WTC11 (cell line): ENCODE data around the gene WBP2. TPM values are rescaled to one million over a fixed set of nuclear protein-coding genes. Genes with fewer than 3 reads are reported as not detected.

ENCODE experiments used
- ATAC-seq: fragments of 200-7000 bp; cut with Tn5 transposase; 2 replicates; pipeline ENCODE4 v1.10.0; 2021; ENCODE audit warnings: mild to moderate bottlenecking, moderate library complexity
- CTCF ChIA-PET: fragments of 300-600 bp; sonication (Branson Sonifier 250); formaldehyde crosslinking; loops from one replicate; lab custom pipeline; 2021; ENCODE audit warnings: antibody characterized with exemption; lab: Charles Lee
- POLR2A ChIA-PET: fragments of 350-600 bp; sonication (Branson Sonifier 250); formaldehyde crosslinking; loops from one replicate; lab custom pipeline; 2021; ENCODE audit warnings: antibody characterized with exemption; lab: Charles Lee
- DNase-seq: peaks from one replicate; pipeline ENCODE4 v3.0.0; 2021; ENCODE audit warnings: low spot score
- H3K27ac Mint-ChIP-seq: 2 replicates; pipeline ENCODE4 v1.8.0; 2021; ENCODE audit warnings: mixed read lengths
- H3K27me3 Mint-ChIP-seq: 2 replicates; pipeline ENCODE4 v1.8.0; 2021; ENCODE audit warnings: low read depth, mild to moderate bottlenecking, moderate library complexity, mixed read lengths
- H3K36me3 Mint-ChIP-seq: 2 replicates; pipeline ENCODE4 v1.8.0; 2021; ENCODE audit warnings: mixed read lengths
- H3K4me1 Mint-ChIP-seq: 2 replicates; pipeline ENCODE4 v1.8.0; 2022; ENCODE audit warnings: mixed read lengths
- H3K4me3 Mint-ChIP-seq: 2 replicates; pipeline ENCODE4 v1.8.0; 2021; ENCODE audit warnings: mild to moderate bottlenecking, moderate library complexity, mixed read lengths
- H3K9me3 Mint-ChIP-seq: 2 replicates; pipeline ENCODE4 v1.8.0; 2021; ENCODE audit warnings: mixed read lengths
- EMX1 ChIP-seq: fragments of 250-450 bp; sonication (Bioruptor Pico); IDR thresholded peaks from 2 replicates; pipeline ENCODE4 v1.8.0; 2021; ENCODE audit warnings: mild to moderate bottlenecking
- GABPB1 ChIP-seq: sonication (generic); formaldehyde crosslinking; IDR thresholded peaks from 2 replicates; pipeline ENCODE4 v1.8.1; 2023; ENCODE audit warnings: mild to moderate bottlenecking, missing genetic modification reagents
- NFATC4 ChIP-seq: fragments of 250-450 bp; sonication (Bioruptor Pico); IDR thresholded peaks from 2 replicates; pipeline ENCODE4 v1.9.0; 2021; ENCODE audit warnings: mild to moderate bottlenecking
- SOX15 ChIP-seq: fragments of 250-450 bp; sonication (Bioruptor Pico); IDR thresholded peaks from 2 replicates; pipeline ENCODE4 v1.9.0; 2021; ENCODE audit warnings: mild to moderate bottlenecking
- TEAD1 ChIP-seq: sonication (generic); formaldehyde crosslinking; IDR thresholded peaks from 2 replicates; pipeline ENCODE4 v1.8.0; 2022; ENCODE audit warnings: mild to moderate bottlenecking, missing genetic modification reagents
- ZBTB21 ChIP-seq: sonication (generic); formaldehyde crosslinking; IDR thresholded peaks from 2 replicates; pipeline ENCODE4 v1.8.1; 2023; ENCODE audit warnings: mild to moderate bottlenecking, missing genetic modification reagents, borderline replicate concordance
- ZNF121 ChIP-seq: sonication (generic); formaldehyde crosslinking; IDR thresholded peaks from 2 replicates; pipeline ENCODE4 v1.8.0; 2023; ENCODE audit warnings: missing genetic modification reagents
- ZNF138 ChIP-seq: sonication (generic); formaldehyde crosslinking; conservative IDR thresholded peaks from 2 replicates; pipeline ENCODE4 v1.8.1; 2022; ENCODE audit warnings: mild to moderate bottlenecking, moderate library complexity, missing genetic modification reagents
- ZNF396 ChIP-seq: fragments of 250-450 bp; sonication (Bioruptor Pico); IDR thresholded peaks from 2 replicates; pipeline ENCODE4 v1.8.0; 2021; ENCODE audit warnings: mild to moderate bottlenecking, moderate library complexity, borderline replicate concordance
- total RNA-seq: library from RNA; stranded (reverse); gene quantifications from 3 replicates; pipeline ENCODE4 v1.2.3, GENCODE V29; 2021
- TF ChIP-seq, protein P1 (sequence below): fragments of 250-450 bp; sonication (Bioruptor Pico); IDR thresholded peaks from 2 replicates; pipeline ENCODE4 v1.9.0; 2021; ENCODE audit warnings: moderate library complexity, mild to moderate bottlenecking, inconsistent platforms, borderline replicate concordance
- TF ChIP-seq, protein P2 (sequence below): sonication (generic); formaldehyde crosslinking; IDR thresholded peaks from 2 replicates; pipeline ENCODE4 v1.8.0; 2023; ENCODE audit warnings: missing genetic modification reagents, mild to moderate bottlenecking, borderline replicate concordance
- TF ChIP-seq, protein P3 (sequence below): sonication (generic); formaldehyde crosslinking; IDR thresholded peaks from 2 replicates; pipeline ENCODE4 v1.8.1; 2023; ENCODE audit warnings: mild to moderate bottlenecking, missing genetic modification reagents
- TF ChIP-seq, protein P4 (sequence below): sonication (generic); formaldehyde crosslinking; IDR thresholded peaks from 2 replicates; pipeline ENCODE4 v1.8.1; 2023; ENCODE audit warnings: mild to moderate bottlenecking, missing genetic modification reagents
- TF ChIP-seq, protein P5 (sequence below): sonication (generic); formaldehyde crosslinking; IDR thresholded peaks from 2 replicates; pipeline ENCODE4 v1.8.1; 2022; ENCODE audit warnings: mild to moderate bottlenecking, missing genetic modification reagents, moderate library complexity, borderline replicate concordance
- TF ChIP-seq, protein P6 (sequence below): sonication (generic); formaldehyde crosslinking; IDR thresholded peaks from 2 replicates; pipeline ENCODE4 v1.8.1; 2022; ENCODE audit warnings: low read depth, mild to moderate bottlenecking, moderate library complexity, missing genetic modification reagents, borderline replicate concordance

WBP2 gene
- total RNA-seq, 1 experiment from 2014 or later = 68.8 TPM

DNA sequence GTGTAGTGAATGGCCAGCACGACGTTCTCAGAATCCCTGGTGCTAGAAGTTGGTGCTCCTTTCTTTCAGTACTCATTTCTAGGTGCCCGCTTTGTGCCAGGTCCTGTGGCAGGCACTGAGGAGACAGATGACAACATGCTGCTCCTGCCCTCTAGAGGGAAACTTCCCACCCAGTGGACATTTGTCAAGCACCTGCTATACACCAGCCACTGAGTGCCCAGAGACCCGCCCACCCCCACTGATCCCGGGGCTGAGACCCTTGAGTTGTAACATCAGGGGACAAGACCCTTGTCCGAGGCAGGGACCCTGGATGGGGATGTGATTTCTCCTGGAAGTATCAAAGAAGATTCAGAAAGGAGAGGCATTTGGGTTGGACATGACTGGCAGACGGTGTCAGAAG is 36.0 kb downstream of the WBP2 start (continued):
- TF ChIP-seq GABPB1 = no peak
- TF ChIP-seq, all 79 proteins: peak for 0

DNA sequence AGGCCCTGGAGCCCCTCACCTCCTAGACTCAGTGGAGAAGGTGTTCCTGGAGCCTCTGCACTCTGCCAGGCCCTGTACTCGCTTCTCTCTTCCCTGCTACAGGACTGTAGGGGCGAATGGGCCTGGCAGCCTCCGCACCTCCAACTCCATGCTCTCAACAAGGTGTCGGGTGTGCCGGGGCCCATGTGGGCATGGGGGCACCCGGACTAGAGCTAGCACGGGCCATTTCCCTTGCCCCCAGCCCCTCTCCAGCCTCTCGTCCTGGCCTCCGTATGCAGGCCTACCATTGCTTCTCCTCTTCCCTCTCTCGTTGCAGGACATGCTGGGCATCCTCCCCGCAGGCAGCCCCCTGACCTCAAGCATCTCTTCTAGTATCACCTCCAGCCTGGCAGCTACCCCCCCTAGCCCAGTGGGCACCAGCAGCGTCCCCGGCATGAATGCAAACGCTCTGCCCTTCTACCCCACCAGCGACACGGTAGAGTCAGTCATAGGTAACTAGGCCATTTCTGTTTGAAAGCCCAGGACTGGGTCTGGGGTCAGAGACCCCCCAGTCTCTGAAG is 36.7 kb downstream of the WBP2 start:
- DNase-seq = no peak
- ChIA-PET CTCF (interaction anchor here (1.0 to 2.5 kb wide), 2 partner anchors 9 to 12 kb away, joined by 4 to 12 read pairs; no protein-coding TSS in a partner anchor), POLR2A (no interaction called here)
- H3K27ac Mint-ChIP-seq = no peak overlapping the region
- H3K4me1 Mint-ChIP-seq = no peaks in the 10 kb centered on the region
- H3K36me3 Mint-ChIP-seq = peaks cover 54% of the 10 kb centered on the region
- no peaks in the 10 kb centered on the region for H3K27me3 Mint-ChIP-seq
- TF ChIP-seq ZNF138 (CRISPR knock-in tag) (no peak), SOX15 (CRISPR knock-in tag) (no peak), ZBTB21 (CRISPR knock-in tag) (no peak), NFATC4 (no peak), TEAD1 (CRISPR knock-in tag) (no peak), ZNF396 (CRISPR knock-in tag) (no peak), ZNF121 (no peak), EMX1 (no peak)
- TF ChIP-seq, protein P1, sequence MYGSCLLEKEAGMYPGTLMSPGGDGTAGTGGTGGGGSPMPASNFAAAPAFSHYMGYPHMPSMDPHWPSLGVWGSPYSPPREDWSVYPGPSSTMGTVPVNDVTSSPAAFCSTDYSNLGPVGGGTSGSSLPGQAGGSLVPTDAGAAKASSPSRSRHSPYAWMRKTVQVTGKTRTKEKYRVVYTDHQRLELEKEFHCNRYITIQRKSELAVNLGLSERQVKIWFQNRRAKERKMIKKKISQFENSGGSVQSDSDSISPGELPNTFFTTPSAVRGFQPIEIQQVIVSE (CRISPR knock-in tag) = no peak
- TF ChIP-seq, protein P2, sequence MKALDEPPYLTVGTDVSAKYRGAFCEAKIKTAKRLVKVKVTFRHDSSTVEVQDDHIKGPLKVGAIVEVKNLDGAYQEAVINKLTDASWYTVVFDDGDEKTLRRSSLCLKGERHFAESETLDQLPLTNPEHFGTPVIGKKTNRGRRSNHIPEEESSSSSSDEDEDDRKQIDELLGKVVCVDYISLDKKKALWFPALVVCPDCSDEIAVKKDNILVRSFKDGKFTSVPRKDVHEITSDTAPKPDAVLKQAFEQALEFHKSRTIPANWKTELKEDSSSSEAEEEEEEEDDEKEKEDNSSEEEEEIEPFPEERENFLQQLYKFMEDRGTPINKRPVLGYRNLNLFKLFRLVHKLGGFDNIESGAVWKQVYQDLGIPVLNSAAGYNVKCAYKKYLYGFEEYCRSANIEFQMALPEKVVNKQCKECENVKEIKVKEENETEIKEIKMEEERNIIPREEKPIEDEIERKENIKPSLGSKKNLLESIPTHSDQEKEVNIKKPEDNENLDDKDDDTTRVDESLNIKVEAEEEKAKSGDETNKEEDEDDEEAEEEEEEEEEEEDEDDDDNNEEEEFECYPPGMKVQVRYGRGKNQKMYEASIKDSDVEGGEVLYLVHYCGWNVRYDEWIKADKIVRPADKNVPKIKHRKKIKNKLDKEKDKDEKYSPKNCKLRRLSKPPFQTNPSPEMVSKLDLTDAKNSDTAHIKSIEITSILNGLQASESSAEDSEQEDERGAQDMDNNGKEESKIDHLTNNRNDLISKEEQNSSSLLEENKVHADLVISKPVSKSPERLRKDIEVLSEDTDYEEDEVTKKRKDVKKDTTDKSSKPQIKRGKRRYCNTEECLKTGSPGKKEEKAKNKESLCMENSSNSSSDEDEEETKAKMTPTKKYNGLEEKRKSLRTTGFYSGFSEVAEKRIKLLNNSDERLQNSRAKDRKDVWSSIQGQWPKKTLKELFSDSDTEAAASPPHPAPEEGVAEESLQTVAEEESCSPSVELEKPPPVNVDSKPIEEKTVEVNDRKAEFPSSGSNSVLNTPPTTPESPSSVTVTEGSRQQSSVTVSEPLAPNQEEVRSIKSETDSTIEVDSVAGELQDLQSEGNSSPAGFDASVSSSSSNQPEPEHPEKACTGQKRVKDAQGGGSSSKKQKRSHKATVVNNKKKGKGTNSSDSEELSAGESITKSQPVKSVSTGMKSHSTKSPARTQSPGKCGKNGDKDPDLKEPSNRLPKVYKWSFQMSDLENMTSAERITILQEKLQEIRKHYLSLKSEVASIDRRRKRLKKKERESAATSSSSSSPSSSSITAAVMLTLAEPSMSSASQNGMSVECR (CRISPR knock-in tag) = no peak
- TF ChIP-seq, protein P3, sequence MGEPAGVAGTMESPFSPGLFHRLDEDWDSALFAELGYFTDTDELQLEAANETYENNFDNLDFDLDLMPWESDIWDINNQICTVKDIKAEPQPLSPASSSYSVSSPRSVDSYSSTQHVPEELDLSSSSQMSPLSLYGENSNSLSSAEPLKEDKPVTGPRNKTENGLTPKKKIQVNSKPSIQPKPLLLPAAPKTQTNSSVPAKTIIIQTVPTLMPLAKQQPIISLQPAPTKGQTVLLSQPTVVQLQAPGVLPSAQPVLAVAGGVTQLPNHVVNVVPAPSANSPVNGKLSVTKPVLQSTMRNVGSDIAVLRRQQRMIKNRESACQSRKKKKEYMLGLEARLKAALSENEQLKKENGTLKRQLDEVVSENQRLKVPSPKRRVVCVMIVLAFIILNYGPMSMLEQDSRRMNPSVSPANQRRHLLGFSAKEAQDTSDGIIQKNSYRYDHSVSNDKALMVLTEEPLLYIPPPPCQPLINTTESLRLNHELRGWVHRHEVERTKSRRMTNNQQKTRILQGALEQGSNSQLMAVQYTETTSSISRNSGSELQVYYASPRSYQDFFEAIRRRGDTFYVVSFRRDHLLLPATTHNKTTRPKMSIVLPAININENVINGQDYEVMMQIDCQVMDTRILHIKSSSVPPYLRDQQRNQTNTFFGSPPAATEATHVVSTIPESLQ = no peak
- TF ChIP-seq, protein P4, sequence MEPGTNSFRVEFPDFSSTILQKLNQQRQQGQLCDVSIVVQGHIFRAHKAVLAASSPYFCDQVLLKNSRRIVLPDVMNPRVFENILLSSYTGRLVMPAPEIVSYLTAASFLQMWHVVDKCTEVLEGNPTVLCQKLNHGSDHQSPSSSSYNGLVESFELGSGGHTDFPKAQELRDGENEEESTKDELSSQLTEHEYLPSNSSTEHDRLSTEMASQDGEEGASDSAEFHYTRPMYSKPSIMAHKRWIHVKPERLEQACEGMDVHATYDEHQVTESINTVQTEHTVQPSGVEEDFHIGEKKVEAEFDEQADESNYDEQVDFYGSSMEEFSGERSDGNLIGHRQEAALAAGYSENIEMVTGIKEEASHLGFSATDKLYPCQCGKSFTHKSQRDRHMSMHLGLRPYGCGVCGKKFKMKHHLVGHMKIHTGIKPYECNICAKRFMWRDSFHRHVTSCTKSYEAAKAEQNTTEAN (CRISPR knock-in tag) = no peak
- TF ChIP-seq, protein P5, sequence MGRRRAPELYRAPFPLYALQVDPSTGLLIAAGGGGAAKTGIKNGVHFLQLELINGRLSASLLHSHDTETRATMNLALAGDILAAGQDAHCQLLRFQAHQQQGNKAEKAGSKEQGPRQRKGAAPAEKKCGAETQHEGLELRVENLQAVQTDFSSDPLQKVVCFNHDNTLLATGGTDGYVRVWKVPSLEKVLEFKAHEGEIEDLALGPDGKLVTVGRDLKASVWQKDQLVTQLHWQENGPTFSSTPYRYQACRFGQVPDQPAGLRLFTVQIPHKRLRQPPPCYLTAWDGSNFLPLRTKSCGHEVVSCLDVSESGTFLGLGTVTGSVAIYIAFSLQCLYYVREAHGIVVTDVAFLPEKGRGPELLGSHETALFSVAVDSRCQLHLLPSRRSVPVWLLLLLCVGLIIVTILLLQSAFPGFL = no peak
- ATAC-seq = no peak
- H3K9me3 Mint-ChIP-seq = no peaks in the 10 kb centered on the region
- H3K4me3 Mint-ChIP-seq = no peak overlapping the region

DNA sequence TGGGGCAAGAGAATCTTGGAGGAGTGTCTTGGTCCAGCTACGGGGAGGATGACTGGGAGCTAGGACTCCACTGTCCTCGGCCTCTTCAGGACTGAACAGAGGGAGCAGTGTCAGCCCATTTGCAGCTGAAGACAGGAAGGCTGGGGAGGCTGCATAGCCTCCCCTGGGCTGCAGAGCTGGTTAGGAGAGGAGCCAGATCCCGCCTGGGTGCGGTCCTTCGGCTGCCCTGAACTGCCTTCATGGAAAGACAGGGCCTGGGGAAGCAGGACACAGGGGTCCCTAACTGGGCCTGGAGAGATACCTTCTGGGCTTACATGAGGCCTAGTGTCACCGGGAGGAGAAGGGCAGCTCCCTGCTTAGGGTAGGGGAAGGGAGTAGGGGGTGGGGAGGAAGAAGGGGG is 37.6 kb downstream of the WBP2 start:
- Mint-ChIP-seq H3K36me3 (peaks cover 58% of the 10 kb centered on the region), H3K9me3 (no peaks in the 10 kb centered on the region), H3K4me3 (no peak overlapping the region), H3K27ac (no peak overlapping the region), H3K27me3 (no peaks in the 10 kb centered on the region), H3K4me1 (no peaks in the 10 kb centered on the region)
- POLR2A ChIA-PET = no interaction called here
- CTCF ChIA-PET = interaction anchor here (1.0 to 2.5 kb wide), 2 partner anchors 10 to 13 kb away, joined by 4 to 12 read pairs; no protein-coding TSS in a partner anchor
- ATAC-seq = no peak
- no peak for DNase-seq
- TF ChIP-seq, protein P6, sequence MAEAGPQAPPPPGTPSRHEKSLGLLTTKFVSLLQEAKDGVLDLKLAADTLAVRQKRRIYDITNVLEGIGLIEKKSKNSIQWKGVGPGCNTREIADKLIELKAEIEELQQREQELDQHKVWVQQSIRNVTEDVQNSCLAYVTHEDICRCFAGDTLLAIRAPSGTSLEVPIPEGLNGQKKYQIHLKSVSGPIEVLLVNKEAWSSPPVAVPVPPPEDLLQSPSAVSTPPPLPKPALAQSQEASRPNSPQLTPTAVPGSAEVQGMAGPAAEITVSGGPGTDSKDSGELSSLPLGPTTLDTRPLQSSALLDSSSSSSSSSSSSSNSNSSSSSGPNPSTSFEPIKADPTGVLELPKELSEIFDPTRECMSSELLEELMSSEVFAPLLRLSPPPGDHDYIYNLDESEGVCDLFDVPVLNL = no peak
